ENCODE results near the gene ZNF106.

Gene ZNF106

GRCh38 chr15:42405863-42406482 is 85.0 kb downstream of the ZNF106 start:
- no peak for DNase-seq (ENCODE audit: low spot score)

GRCh38 chr15:42404461-42405235 is 86.3 kb downstream of the ZNF106 start:
- no peak for DNase-seq (ENCODE audit: low spot score)

- no peak for DNase-seq (ENCODE audit: low spot score)
Measured at GRCh38 chr15:42403389-42403788, 87.6 kb downstream of the ZNF106 start.

- DNase-seq (ENCODE audit: low spot score), result peak; percentile 34
Measured at GRCh38 chr15:42402455-42403205, 88.3 kb downstream of the ZNF106 start.

- DNase-seq (ENCODE audit: low spot score), result peak; percentile 30
Measured at GRCh38 chr15:42401544-42402454, 89.1 kb downstream of the ZNF106 start.

- DNase-seq (ENCODE audit: low spot score), result no peak
Measured at GRCh38 chr15:42395838-42396237, 95.1 kb downstream of the ZNF106 start.

- no peak for DNase-seq (ENCODE audit: low spot score)
Measured at GRCh38 chr15:42394106-42394505, 96.8 kb downstream of the ZNF106 start.

GRCh38 chr15:42392309-42393024 is 98.5 kb downstream of the ZNF106 start:
- DNase-seq (ENCODE audit: low spot score), result no peak

- no peak for DNase-seq (ENCODE audit: low spot score)
Measured at GRCh38 chr15:42387603-42388002, 103.3 kb downstream of the ZNF106 start.

GRCh38 chr15:42385980-42386700 is 104.8 kb downstream of the ZNF106 start:
- DNase-seq (ENCODE audit: low spot score), result no peak

GRCh38 chr15:42385206-42385979 is 105.5 kb downstream of the ZNF106 start:
- peak; percentile 51 for DNase-seq (ENCODE audit: low spot score)

GRCh38 chr15:42384597-42384996 is 106.3 kb downstream of the ZNF106 start:
- no peak for DNase-seq (ENCODE audit: low spot score)

- no peak for DNase-seq (ENCODE audit: low spot score)
Measured at GRCh38 chr15:42378011-42378410, 112.9 kb downstream of the ZNF106 start.

GRCh38 chr15:42375941-42376340 is 115.0 kb downstream of the ZNF106 start:
- DNase-seq (ENCODE audit: low spot score), result no peak

GRCh38 chr15:42375252-42375651 is 115.7 kb downstream of the ZNF106 start:
- DNase-seq (ENCODE audit: low spot score), result no peak

- no peak for DNase-seq (ENCODE audit: low spot score)
Measured at GRCh38 chr15:42374810-42375209, 116.1 kb downstream of the ZNF106 start.

GRCh38 chr15:42373936-42374335 is 117.0 kb downstream of the ZNF106 start:
- DNase-seq (ENCODE audit: low spot score), result no peak

GRCh38 chr15:42373274-42373673 is 117.7 kb downstream of the ZNF106 start:
- DNase-seq (ENCODE audit: low spot score), result no peak

- peak; percentile 60 for DNase-seq (ENCODE audit: low spot score)
Measured at GRCh38 chr15:42371096-42371495, 119.8 kb downstream of the ZNF106 start.

- no peak for DNase-seq (ENCODE audit: low spot score)
Measured at GRCh38 chr15:42368096-42368495, 122.8 kb downstream of the ZNF106 start.

Measured in RKO (cell line).